Peyer's patch (tissue), 4 donors: ENCODE data around the gene NBAS.

Source experiments
- CTCF ChIP-seq, 6 experiments: fragments of 450-650 bp in 4 of 6; fragments of 200-600 bp in 2 of 6; sonication (generic) in 1 of 6; IDR thresholded peaks; one replicate each; pipeline ENCODE4 v1.5.1; 2017 to 2019; ENCODE audit warnings: antibody characterized with exemption in 6 of 6, mild to moderate bottlenecking in 3 of 6, moderate library complexity in 1 of 6
- POLR2A ChIP-seq, 2 donors: fragments of 450-650 bp; IDR thresholded peaks; one replicate each; pipeline ENCODE4 v1.5.1; 2017; ENCODE audit warnings: antibody characterized with exemption in 2 of 2, mild to moderate bottlenecking in 2 of 2, moderate library complexity in 2 of 2

GRCh38 chr2:15450808-15451207 lies 110.3 kb downstream of the NBAS start:
- TF ChIP-seq POLR2A (IDR thresholded peaks at IDR 0.05) (no peak), CTCF (IDR thresholded peaks at IDR 0.05) (no peak)
